ENCODE data around the gene SPPL3. TPM values are rescaled to one million over a fixed set of nuclear protein-coding genes. Genes with fewer than 3 reads are reported as not detected.

SPPL3 gene
- total RNA-seq, 2 experiments from 2014 or later = 38.3 to 43.4 TPM

DNA sequence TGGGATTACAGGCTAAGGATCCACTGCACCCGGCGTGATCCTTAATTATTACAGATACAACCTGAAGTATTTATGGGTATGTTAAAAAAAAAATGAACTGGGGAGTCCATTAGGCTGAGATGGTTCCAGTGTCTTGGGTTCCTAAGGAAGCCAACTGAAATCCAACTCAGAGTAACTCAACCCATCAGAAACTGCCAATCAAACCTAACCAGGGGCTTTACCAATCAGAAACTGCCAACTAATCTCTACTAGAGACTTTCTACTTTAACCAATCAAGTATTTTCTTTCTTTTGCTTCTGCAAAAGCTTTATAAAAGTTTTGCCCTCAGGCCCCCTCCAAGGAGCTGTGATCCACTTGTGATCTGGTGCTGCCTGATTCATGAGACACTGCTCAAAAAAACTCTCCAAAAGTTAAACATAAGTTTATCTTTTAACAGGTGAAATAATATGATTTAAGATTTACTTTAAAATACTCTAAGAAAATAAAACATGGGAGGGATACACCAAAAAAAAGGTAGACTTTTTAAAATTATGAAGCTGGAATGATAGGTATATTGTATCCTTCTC lies 90.5 kb downstream of the SPPL3 start:
- no peaks in the 10 kb centered on the region for H3K9me3 Mint-ChIP-seq
- peaks cover 45% of the 10 kb centered on the region for H3K4me1 Mint-ChIP-seq (ENCODE audit: low read depth)
- intact Hi-C loops (cut with DNase I, micrococcal nuclease) = no loop called here
- ChIA-PET CTCF (interaction anchor here (1.5 to 1.7 kb wide), 2 partner anchors 13 kb away, joined by 3 read pairs; no protein-coding TSS in a partner anchor), POLR2A (no interaction called here)
- no peak for ATAC-seq (ENCODE audit: poor library complexity)
- Histone ChIP-seq H3K9me3 (ENCODE audit: control insufficient read depth in 1 of 2, insufficient read depth in 1 of 2, low read length in 2 of 2) (no peaks in the 10 kb centered on the region), H3K36me3 (ENCODE audit: insufficient read depth, low read length) (peaks cover 14% of the 10 kb centered on the region), H3K27me3 (ENCODE audit: control insufficient read depth in 1 of 2, insufficient read depth in 2 of 2, low read length in 2 of 2) (no peaks in the 10 kb centered on the region), H3K27ac (ENCODE audit: low read depth in 1 of 2, low read length in 2 of 2) (no peak overlapping the region), H3K4me1 (ENCODE audit: insufficient read depth, low read length) (no peaks in the 10 kb centered on the region), H3K4me3 (ENCODE audit: low read length) (no peak overlapping the region)
- TF ChIP-seq, protein P1, sequence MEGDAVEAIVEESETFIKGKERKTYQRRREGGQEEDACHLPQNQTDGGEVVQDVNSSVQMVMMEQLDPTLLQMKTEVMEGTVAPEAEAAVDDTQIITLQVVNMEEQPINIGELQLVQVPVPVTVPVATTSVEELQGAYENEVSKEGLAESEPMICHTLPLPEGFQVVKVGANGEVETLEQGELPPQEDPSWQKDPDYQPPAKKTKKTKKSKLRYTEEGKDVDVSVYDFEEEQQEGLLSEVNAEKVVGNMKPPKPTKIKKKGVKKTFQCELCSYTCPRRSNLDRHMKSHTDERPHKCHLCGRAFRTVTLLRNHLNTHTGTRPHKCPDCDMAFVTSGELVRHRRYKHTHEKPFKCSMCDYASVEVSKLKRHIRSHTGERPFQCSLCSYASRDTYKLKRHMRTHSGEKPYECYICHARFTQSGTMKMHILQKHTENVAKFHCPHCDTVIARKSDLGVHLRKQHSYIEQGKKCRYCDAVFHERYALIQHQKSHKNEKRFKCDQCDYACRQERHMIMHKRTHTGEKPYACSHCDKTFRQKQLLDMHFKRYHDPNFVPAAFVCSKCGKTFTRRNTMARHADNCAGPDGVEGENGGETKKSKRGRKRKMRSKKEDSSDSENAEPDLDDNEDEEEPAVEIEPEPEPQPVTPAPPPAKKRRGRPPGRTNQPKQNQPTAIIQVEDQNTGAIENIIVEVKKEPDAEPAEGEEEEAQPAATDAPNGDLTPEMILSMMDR (IDR thresholded peaks at IDR 0.05) = no peak
- DNase-seq = no peak
- peaks cover 33% of the 10 kb centered on the region for H3K36me3 Mint-ChIP-seq (ENCODE audit: low read depth)
- H3K27ac Mint-ChIP-seq = no peak overlapping the region
- no peaks in the 10 kb centered on the region for H3K27me3 Mint-ChIP-seq
- no peak overlapping the region for H3K4me3 Mint-ChIP-seq

DNA sequence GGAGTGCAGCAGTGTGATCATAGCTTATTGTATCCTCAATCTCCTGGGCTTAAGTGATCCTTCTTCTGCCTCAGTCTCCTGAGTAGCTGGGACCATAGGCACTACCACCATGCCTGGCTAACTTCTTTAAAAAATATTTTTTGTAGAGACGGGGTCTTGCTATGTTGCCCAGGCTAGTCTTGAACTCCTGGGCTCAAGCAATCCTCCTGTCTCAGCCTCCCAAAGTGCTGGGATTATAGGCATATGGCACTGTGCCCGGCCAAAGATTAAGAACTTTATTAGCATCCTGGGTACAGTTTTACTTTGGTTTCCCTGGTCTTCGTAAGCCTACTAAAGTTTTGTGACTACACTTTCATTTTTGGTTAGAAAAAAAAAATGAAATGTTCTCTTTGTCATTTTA lies 94.1 kb downstream of the SPPL3 start:
- no peak for ATAC-seq (ENCODE audit: poor library complexity)

DNA sequence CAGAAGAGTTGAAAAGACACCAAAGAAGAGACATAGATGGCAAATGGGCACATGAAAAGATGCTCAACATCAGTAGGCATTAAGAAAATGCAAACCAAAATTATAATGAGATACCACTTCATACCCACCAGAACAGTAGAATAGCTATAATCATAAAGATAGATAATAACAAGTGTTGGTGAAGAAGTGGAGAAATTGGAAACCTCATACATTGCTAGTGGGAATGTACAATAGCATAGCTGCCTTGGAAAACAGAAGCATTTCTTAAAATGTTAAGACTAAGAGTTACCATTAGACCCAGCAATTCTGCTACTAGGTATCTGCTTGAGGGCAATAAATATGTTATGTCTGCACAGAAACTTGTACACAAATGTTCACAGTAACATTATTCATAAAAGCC lies 99.7 kb downstream of the SPPL3 start:
- ChIA-PET CTCF (no interaction called here), POLR2A (no interaction called here)
- ATAC-seq (ENCODE audit: poor library complexity) = no peak
- Histone ChIP-seq H3K4me3 (ENCODE audit: low read length) (no peak overlapping the region), H3K4me1 (ENCODE audit: insufficient read depth, low read length) (no peaks in the 10 kb centered on the region), H3K9me3 (ENCODE audit: control insufficient read depth in 1 of 2, insufficient read depth in 1 of 2, low read length in 2 of 2) (no peaks in the 10 kb centered on the region), H3K27ac (ENCODE audit: low read depth in 1 of 2, low read length in 2 of 2) (no peak overlapping the region), H3K27me3 (ENCODE audit: control insufficient read depth in 1 of 2, insufficient read depth in 2 of 2, low read length in 2 of 2) (no peaks in the 10 kb centered on the region), H3K36me3 (ENCODE audit: insufficient read depth, low read length) (peaks cover 4% of the 10 kb centered on the region)
- Mint-ChIP-seq H3K36me3 (ENCODE audit: low read depth) (peaks cover 49% of the 10 kb centered on the region), H3K27ac (no peak overlapping the region), H3K4me3 (no peak overlapping the region), H3K9me3 (no peaks in the 10 kb centered on the region), H3K4me1 (ENCODE audit: low read depth) (peaks cover 51% of the 10 kb centered on the region), H3K27me3 (no peaks in the 10 kb centered on the region)
- TF ChIP-seq, protein P1 (IDR thresholded peaks at IDR 0.05) = no peak
- intact Hi-C loops (cut with DNase I, micrococcal nuclease) = no loop called here
- DNase-seq = no peak

More for the DNA sequence above, 94.1 kb downstream of the SPPL3 start:
- Mint-ChIP-seq H3K4me1 (ENCODE audit: low read depth) (peaks cover 23% of the 10 kb centered on the region), H3K27me3 (no peaks in the 10 kb centered on the region), H3K4me3 (no peak overlapping the region), H3K27ac (no peak overlapping the region), H3K9me3 (no peaks in the 10 kb centered on the region), H3K36me3 (ENCODE audit: low read depth) (peaks cover 39% of the 10 kb centered on the region)
- ChIA-PET POLR2A (no interaction called here), CTCF (no interaction called here)
- no peaks in the 10 kb centered on the region for H3K9me3 ChIP-seq (ENCODE audit: control insufficient read depth in 1 of 2, insufficient read depth in 1 of 2, low read length in 2 of 2)
- H3K4me1 ChIP-seq (ENCODE audit: insufficient read depth, low read length) = no peaks in the 10 kb centered on the region
- TF ChIP-seq, protein P1 (IDR thresholded peaks at IDR 0.05) = no peak
- H3K27ac ChIP-seq (ENCODE audit: low read depth in 1 of 2, low read length in 2 of 2) = no peak overlapping the region
- intact Hi-C loops (cut with DNase I, micrococcal nuclease) = no loop called here
- H3K36me3 ChIP-seq (ENCODE audit: insufficient read depth, low read length) = peaks cover 14% of the 10 kb centered on the region
- DNase-seq = no peak
- no peaks in the 10 kb centered on the region for H3K27me3 ChIP-seq (ENCODE audit: control insufficient read depth in 1 of 2, insufficient read depth in 2 of 2, low read length in 2 of 2)
- H3K4me3 ChIP-seq (ENCODE audit: low read length) = no peak overlapping the region
